ENCODE results near the gene CCDC71.

DNA sequence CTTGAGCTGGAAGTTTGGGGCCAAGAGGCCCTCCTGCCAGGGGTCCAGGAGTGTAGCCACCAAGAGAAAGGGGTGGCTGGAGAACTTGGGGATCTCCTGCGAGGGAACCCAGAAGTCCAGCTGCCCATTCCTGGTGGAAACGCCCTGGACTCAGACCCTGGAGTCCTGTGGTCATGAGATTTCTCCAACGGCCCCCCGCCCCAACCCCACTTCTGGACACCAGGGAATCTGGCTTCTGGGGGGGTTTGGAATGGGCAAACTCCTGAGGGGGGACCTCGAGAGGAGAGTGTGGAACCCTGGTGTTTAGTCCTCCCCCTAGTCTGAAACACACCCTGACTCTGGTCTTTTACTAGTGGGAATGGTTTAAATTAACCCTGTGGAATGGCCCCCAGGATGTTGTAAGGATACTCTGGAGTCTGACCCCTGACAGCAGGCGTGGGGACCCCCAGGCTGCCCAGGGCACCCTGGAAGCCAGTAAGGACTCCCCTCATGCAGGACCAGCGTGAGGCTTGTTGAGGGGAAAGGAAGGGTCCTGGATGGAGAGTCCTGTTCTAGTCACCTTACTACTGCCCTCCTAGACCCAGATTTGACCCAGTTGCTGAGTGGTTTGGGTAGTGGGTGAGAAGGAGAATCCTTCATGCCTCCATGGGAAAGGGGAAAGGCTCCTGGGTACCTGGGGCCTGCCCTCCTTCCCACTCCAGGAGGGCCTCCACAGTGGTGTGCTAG, 5.8 kb upstream of the CCDC71 start:
- TF ChIP-seq POLR2AphosphoS5 (IDR thresholded peaks at IDR 0.05; ENCODE audit: low read depth, low read length) (no peak), FOXP2 (optimal IDR thresholded peaks at IDR 0.05; ENCODE audit: borderline replicate concordance, extremely low read depth, extremely low read length, insufficient read depth) (no peak), TAF1 (IDR thresholded peaks at IDR 0.05; ENCODE audit: borderline replicate concordance, insufficient read depth, low read length) (no peak), SIN3A (IDR thresholded peaks at IDR 0.05; ENCODE audit: borderline replicate concordance, insufficient read depth, low read length) (no peak)
- TF ChIP-seq, protein P1, sequence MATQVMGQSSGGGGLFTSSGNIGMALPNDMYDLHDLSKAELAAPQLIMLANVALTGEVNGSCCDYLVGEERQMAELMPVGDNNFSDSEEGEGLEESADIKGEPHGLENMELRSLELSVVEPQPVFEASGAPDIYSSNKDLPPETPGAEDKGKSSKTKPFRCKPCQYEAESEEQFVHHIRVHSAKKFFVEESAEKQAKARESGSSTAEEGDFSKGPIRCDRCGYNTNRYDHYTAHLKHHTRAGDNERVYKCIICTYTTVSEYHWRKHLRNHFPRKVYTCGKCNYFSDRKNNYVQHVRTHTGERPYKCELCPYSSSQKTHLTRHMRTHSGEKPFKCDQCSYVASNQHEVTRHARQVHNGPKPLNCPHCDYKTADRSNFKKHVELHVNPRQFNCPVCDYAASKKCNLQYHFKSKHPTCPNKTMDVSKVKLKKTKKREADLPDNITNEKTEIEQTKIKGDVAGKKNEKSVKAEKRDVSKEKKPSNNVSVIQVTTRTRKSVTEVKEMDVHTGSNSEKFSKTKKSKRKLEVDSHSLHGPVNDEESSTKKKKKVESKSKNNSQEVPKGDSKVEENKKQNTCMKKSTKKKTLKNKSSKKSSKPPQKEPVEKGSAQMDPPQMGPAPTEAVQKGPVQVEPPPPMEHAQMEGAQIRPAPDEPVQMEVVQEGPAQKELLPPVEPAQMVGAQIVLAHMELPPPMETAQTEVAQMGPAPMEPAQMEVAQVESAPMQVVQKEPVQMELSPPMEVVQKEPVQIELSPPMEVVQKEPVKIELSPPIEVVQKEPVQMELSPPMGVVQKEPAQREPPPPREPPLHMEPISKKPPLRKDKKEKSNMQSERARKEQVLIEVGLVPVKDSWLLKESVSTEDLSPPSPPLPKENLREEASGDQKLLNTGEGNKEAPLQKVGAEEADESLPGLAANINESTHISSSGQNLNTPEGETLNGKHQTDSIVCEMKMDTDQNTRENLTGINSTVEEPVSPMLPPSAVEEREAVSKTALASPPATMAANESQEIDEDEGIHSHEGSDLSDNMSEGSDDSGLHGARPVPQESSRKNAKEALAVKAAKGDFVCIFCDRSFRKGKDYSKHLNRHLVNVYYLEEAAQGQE (IDR thresholded peaks at IDR 0.05; ENCODE audit: insufficient read depth in 1 of 2, low read depth in 2 of 2, low read length in 2 of 2), result no peak

All from PFSK-1 (cell line).